Muscle of back (tissue), 11 donors: ENCODE measurements around the gene TP53I11. TPM values are rescaled to one million over a fixed set of nuclear protein-coding genes. Genes with fewer than 3 reads are reported as not detected.

Experiments
- DNase-seq, 3 donors: peaks; one replicate each; pipeline versions ENCODE4 v3.0.0 to v3.0.0-alpha.2; 2013
- polyA plus RNA-seq, 10 donors: library from polyadenylated mRNA; unstranded; fragments of 120-200 nt; gene quantifications; one replicate each; pipeline ENCODE4 v1.2.1, GENCODE V29; 2013; ENCODE audit not compliant: insufficient read length in 10 of 10

TP53I11 gene
- polyA plus RNA-seq, 10 donors, result 36.6 to 57.2 (median 43.9) TPM

DNA sequence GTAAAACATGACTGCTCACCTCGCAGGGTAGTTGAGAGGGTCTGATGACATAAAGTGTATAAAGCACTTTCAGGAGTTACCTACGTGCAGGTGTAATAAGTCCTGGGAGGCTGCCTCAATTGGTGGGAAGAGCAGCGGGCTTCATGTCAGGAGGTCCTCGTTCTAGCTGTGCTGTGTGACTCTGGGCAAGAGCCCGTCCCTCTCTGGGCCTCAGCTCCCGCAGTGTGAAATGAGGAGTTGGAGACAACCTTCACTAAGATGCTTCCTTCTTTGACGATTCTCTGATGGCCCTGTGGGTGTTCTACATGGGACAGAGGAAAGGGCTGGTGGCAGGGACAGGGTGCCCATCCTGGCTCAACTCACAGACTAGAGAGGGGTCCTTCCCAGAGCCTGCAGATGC lies 57.8 kb downstream of the TP53I11 start:
- no peak for DNase-seq

GRCh38 chr11:44889266-44889665 lies 61.4 kb downstream of the TP53I11 start:
- no peak for DNase-seq

- DNase-seq, result no peak
Measured at GRCh38 chr11:44887636-44888035, 63.0 kb downstream of the TP53I11 start.

- peak; percentile 71 to 89 (median 82) for DNase-seq
Measured at GRCh38 chr11:44886790-44887140, 63.9 kb downstream of the TP53I11 start.

DNA sequence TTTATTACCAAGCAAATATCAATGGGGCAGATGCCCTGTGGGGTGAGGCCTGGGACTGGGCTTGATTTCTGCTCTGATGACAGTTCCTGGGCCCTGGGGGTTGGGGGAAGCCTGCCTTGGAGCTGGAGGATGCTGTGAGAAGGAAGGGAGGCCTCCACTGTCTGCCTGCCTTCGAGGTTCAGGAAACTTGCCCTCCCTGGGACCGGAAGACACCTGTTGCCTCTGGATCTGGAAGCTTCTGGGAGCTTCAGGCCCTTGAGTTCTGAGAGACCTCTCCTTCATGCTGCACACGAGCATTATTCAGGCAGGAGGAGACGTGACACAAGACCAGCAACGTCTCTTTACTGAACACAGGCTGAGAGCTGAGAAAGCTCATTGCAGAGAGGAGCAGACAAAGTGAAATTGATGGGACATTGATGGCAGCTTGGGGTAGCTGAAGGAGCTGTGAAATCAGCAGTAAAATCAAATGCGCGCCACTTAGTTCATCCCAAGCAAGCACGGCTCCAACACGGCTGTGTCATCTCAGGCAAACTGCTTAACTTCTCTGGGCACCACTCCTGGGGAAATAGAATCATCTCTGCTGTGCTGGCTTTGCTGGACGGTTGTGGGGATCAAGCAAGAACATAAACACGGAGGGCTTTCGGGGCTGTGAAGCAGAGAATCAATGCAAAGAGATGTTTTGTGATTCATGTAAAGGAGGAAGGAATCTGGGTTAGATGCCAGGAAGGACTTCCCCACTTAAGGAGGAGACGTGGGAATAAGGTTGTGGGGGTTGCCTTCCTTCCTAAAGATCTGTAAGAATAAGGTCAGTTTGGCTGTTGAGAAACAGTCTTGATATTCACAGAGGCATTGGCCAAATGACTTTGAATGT lies 64.5 kb downstream of the TP53I11 start:
- no peak for DNase-seq

DNA sequence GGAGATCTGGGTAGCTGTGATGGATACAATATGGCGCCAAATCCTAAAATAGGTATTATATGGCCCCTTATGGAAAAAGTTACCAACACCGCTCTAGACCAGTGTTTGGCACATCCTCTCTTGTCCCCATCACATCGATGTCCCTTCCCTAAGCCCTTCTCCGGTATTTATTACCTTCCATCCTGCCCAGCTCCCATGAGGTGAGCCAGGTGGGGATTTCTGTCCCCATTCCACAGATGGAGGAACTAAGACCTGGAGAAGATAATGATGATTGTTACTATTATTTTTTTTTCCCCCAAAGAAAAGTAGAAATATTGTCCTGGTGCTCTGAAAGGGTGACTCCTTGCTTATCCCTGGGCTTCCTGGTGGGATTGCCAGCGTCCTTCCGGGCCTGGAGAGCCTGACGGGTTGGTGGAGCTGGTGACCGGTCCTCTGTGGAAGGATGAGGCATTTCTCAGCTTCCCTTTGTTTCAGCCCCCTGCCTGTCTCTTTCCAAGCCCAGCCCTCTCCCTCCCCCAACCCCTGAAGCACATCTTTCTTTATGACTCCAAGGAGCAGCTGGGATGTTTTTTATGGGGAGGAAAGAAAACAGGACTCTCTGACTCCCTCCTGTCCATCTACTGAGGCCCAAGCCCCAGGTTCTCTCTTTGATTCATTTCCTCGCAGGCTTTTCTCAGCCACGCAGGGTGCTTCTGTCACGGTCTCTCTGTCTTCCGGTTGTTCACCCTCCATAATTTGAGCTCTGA lies 65.4 kb downstream of the TP53I11 start:
- DNase-seq, result peak in 1 of 3 donors; percentile 58

DNA sequence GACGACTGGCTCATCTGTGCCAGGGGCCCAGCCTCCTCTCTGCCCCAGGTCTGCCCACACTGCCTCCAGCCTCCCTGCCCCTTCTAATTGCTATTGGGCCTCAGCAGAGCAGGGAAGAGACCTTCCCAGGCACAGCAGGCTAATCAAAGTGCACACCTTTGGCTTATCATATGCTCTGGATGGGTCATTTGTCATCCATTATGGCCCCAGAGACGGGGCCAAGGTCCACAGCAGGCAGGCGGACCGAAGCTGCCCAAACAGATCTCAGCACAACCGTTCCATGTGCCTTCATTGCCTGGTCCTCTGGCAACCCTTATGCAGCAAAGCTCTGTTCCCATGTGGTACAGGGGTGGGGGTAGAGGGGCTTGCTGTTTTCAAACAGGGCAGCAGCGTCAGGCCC lies 66.6 kb downstream of the TP53I11 start:
- no peak for DNase-seq

DNA sequence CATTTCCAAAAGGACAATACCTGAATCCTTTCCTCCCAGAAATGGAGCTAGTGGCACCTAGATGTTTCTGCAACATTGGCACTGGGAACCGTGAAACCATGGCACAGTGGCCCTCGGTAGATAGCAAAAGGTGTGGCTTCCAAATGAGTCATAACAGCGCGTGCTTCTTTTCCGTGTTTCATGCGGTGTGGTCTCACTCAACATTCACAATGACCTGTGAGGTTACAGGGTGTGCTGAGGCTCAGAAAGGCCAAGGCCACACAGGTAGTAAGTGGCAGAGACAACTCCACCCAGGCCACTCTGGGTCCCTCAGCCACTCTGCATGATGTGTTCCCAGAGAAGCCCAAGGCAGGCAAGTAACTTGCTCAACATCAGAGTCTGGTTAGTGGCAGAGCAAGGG lies 67.4 kb downstream of the TP53I11 start:
- no peak for DNase-seq

Other genes starting within 250 kb of the TP53I11 start
- gene TSPAN18, start 223.9 kb downstream of the TP53I11 start, polyA plus RNA-seq, result 10 to 100 TPM; 33.7 to 58.7 (median 46.0) TPM
- 10 to 100 TPM; 17.4 to 23.8 (median 22.4) TPM for gene PRDM11, start 195.8 kb upstream of the TP53I11 start, polyA plus RNA-seq